ENCODE data around the gene KLK8. TPM values are rescaled to one million over a fixed set of nuclear protein-coding genes. Genes with fewer than 3 reads are reported as not detected.

KLK8 gene
- total RNA-seq, 1 experiment from 2014 or later: 6.4 TPM

DNA sequence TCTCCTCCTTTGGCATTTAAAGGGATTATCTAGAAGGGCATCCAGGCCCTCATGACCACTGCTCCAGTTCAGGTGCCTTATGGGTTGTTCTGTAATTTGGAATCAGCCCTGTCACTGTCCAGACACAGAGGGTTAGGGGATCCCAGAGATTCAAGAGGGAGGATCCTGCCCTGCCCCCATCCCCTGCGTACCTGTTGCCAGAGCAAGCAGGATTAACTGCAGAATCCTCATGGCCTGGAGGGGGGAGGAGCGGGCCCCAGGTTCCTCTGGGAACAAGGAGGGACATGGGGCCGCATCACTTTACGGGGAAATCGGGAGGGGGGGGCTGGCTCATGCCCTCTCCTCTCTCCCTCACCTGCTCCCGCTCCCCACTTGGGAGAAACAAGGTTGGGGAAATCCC is 24.0 kb upstream of the KLK8 start:
- H3K36me3 ChIP-seq (replicated peaks; ENCODE audit: control insufficient read depth, insufficient read depth, low read length): no peaks in the 10 kb centered on the region
- H3K27me3 ChIP-seq (ENCODE audit: control insufficient read depth, insufficient read depth, low read length): peaks cover under 1% of the 10 kb centered on the region; the same call in 1 of the 2 replicates
- no peak for DNase-seq
- no peak overlapping the region for H3K4me3 ChIP-seq (ENCODE audit: insufficient read depth, low read depth, low read length)

GRCh38 chr19:51024924-51025323 is 23.5 kb upstream of the KLK8 start:
- Histone ChIP-seq H3K36me3 (replicated peaks; ENCODE audit: control insufficient read depth, insufficient read depth, low read length) (no peaks in the 10 kb centered on the region), H3K4me3 (ENCODE audit: insufficient read depth, low read depth, low read length) (no peak overlapping the region), H3K27me3 (ENCODE audit: control insufficient read depth, insufficient read depth, low read length) (peaks cover 3% of the 10 kb centered on the region; the same call in 1 of the 2 replicates)
- DNase-seq: no peak

DNA sequence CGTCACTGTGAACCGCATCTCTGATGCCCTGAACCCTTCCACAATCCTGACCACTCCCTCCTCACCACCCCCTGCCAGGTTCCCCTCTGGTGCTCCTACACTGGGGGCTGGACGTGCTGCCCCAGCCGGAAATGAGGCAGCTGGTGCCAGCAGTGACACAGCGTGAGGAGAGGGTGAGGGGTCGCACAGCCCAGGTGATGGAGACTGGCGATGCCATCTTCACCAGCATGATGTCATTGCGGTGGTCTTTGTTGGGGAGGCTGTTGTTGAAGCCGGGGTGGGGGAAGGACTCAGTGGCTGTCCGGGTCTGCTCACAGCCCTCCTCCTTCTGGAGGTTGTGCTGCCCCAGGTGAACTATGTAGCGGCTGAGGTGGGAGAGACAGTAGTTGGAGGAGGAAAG is 22.5 kb upstream of the KLK8 start:
- no peaks in the 10 kb centered on the region for H3K36me3 ChIP-seq (replicated peaks; ENCODE audit: control insufficient read depth, insufficient read depth, low read length)
- no peak overlapping the region for H3K4me3 ChIP-seq (ENCODE audit: insufficient read depth, low read depth, low read length)
- peaks cover 9% of the 10 kb centered on the region for H3K27me3 ChIP-seq (ENCODE audit: control insufficient read depth, insufficient read depth, low read length)
- DNase-seq: peak; percentile 37

DNA sequence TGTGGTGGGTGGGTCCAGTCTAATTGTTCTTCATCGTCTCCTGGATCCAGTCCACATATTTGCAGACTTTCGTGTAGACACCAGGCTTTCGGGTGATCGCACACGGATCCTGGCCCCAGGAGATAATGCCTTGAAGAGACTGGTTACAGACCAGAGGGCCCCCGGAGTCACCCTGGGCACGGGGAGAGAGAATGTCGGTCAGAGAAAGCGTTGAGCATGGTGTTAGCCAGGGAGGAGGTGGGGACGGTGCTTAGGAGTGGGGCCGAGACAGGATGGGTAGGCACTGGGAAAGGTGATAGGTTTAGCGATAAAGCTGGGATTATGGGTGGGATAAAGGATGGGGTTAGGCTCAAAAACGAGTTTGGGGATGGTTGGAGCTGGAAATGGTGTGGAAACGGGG is 21.1 kb upstream of the KLK8 start:
- Histone ChIP-seq H3K4me3 (ENCODE audit: insufficient read depth, low read depth, low read length) (no peak overlapping the region), H3K27me3 (ENCODE audit: control insufficient read depth, insufficient read depth, low read length) (peaks cover 20% of the 10 kb centered on the region)

GRCh38 chr19:51020988-51021651 is 19.7 kb upstream of the KLK8 start:
- DNase-seq: peak; percentile 74
- Histone ChIP-seq H3K4me3 (ENCODE audit: insufficient read depth, low read depth, low read length) (no peak overlapping the region), H3K27me3 (ENCODE audit: control insufficient read depth, insufficient read depth, low read length) (peaks cover 28% of the 10 kb centered on the region), H3K36me3 (replicated peaks; ENCODE audit: control insufficient read depth, insufficient read depth, low read length) (no peaks in the 10 kb centered on the region)

More for the DNA sequence above, 21.1 kb upstream of the KLK8 start:
- no peak for DNase-seq
- no peaks in the 10 kb centered on the region for H3K36me3 ChIP-seq (replicated peaks; ENCODE audit: control insufficient read depth, insufficient read depth, low read length)

- peak; percentile 78 for DNase-seq
- no peaks in the 10 kb centered on the region for H3K36me3 ChIP-seq (replicated peaks; ENCODE audit: control insufficient read depth, insufficient read depth, low read length)
- peaks cover 29% of the 10 kb centered on the region for H3K27me3 ChIP-seq (ENCODE audit: control insufficient read depth, insufficient read depth, low read length)
- H3K4me3 ChIP-seq (ENCODE audit: insufficient read depth, low read depth, low read length): peak within 1 kb of the TSS; percentile 57
Observed at GRCh38 chr19:51019544-51019925, 18.1 kb upstream of the KLK8 start, which contains the start of gene KLK10. TSS of gene KLK10 (minus strand) at chr19:51019709. CDS start at chr19:51019130, 579 bp downstream.

DNA sequence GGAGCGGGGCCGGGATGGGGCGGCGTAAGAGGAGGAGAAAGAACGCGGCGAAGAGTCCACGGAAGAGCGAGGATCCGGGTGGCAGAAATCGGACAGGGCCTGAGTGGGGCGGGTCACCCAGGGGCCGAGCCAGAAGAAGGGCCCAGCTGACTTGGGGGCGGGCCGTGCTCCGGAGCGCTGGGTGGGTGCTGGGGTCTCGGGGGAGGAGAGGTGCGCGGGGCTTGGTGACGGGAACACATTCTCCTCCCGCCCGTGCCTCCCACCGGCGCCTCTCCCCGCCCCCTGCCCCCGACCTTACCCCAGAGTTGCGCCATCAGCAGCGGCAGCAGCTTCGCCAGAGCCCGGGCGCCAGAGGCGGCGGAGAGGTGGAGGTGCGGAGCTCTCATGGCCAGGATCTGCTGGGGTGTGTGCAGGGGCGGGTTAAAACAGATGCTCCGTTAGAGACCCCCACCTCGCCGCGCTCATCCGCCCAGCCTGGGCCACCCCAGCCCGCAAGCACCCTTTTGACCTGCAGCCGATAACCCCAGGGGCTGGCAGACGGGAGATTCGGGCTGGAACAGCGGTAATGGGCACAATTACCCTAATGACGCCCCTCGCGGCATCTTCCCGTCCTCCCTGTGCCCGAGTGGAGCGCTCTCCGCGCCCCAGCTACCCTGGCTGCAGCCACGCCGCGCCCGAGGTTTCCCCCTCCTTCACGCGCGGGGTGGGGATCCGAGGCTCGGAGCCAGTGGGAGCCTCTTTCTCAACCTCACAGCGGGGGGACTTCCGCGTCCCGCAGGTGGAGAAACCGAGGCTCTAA is 17.5 kb upstream of the KLK8 start:
- no peaks in the 10 kb centered on the region for H3K36me3 ChIP-seq (replicated peaks; ENCODE audit: control insufficient read depth, insufficient read depth, low read length)
- peak overlapping the region; percentile 57 for H3K4me3 ChIP-seq (ENCODE audit: insufficient read depth, low read depth, low read length)
- peaks cover 31% of the 10 kb centered on the region for H3K27me3 ChIP-seq (ENCODE audit: control insufficient read depth, insufficient read depth, low read length)
- peak; percentile 90 for DNase-seq

DNA sequence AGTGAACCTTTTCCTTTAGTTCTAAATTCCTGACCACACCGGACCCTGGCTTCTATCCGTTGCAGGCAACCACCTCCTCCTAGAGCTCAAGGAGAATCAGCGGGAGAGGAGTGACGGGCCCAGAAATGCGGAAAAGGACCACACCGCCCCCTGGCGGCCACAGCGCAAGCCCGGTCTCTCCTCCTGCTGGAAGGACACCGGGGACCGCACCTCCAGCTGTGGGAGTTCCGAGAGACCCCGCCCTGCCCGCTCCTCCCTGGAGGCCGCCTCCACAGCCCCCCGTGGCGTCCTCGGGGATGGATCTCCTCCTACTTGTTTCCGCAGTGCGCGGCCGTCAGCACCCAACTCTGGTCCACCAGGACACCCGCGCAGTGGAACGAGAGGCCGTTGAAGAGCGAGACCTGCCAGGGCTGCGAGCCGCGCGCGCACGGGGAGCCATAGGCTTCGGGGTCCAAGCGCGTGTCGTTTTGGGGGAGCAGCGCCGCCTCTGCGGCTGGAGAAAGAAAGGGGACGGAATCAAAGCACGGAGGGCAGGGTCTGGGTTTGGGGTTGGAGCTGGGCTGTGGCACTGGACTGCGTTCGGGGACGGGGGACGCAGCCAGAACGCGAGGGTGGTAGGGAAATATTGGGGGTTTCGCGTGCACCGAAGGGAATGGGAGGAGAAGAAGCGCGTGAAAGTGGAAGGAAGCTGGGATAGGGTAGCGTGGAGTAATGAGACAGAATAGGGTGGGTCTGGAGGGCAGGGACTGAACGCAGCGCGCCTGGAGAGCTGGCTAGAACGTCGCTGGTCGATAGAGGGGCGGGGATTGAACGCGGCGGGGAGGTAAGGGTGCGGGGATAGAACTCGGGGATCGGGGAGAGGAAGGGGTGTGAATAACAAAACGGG is 15.6 kb upstream of the KLK8 start:
- peak; percentile 97 for DNase-seq
- Histone ChIP-seq H3K27me3 (ENCODE audit: control insufficient read depth, insufficient read depth, low read length) (peaks cover 31% of the 10 kb centered on the region), H3K4me3 (ENCODE audit: insufficient read depth, low read depth, low read length) (peak overlapping the region; percentile 63), H3K36me3 (replicated peaks; ENCODE audit: control insufficient read depth, insufficient read depth, low read length) (no peaks in the 10 kb centered on the region)

GRCh38 chr19:51015691-51016267 is 14.4 kb upstream of the KLK8 start:
- Histone ChIP-seq H3K4me3 (ENCODE audit: insufficient read depth, low read depth, low read length) (no peak overlapping the region), H3K36me3 (replicated peaks; ENCODE audit: control insufficient read depth, insufficient read depth, low read length) (no peaks in the 10 kb centered on the region), H3K27me3 (ENCODE audit: control insufficient read depth, insufficient read depth, low read length) (peaks cover 31% of the 10 kb centered on the region)
- peak; percentile 37 for DNase-seq

DNA sequence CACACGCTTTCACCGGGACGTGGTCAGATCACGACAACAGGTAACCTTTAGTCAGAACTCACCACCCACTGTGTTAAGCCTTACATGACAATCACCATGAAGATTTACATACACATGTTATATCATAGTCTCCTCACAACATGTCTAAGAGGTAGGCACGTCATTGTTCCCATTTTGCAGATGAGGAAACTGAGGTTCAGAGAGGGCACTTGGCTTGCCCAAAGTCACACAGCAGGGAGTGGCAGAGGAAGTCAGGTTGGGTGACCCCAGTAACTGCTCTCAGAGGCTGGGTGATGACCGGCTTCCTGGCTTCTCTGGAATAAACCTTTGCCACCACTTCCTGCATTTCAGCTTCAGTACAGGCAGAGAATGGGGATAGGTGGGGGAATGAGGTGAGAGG is 12.8 kb upstream of the KLK8 start:
- H3K4me3 ChIP-seq (ENCODE audit: insufficient read depth, low read depth, low read length): no peak overlapping the region
- no peak for DNase-seq
- H3K36me3 ChIP-seq (replicated peaks; ENCODE audit: control insufficient read depth, insufficient read depth, low read length): no peaks in the 10 kb centered on the region
- H3K27me3 ChIP-seq (ENCODE audit: control insufficient read depth, insufficient read depth, low read length): peaks cover 29% of the 10 kb centered on the region

- Histone ChIP-seq H3K36me3 (replicated peaks; ENCODE audit: control insufficient read depth, insufficient read depth, low read length) (no peaks in the 10 kb centered on the region), H3K4me3 (ENCODE audit: insufficient read depth, low read depth, low read length) (no peak overlapping the region), H3K27me3 (ENCODE audit: control insufficient read depth, insufficient read depth, low read length) (peaks cover 18% of the 10 kb centered on the region)
- no peak for DNase-seq
Observed at GRCh38 chr19:51012661-51013190, 11.3 kb upstream of the KLK8 start.

GRCh38 chr19:51010066-51010795 is 8.8 kb upstream of the KLK8 start:
- DNase-seq: no peak
- no peaks in the 10 kb centered on the region for H3K36me3 ChIP-seq (replicated peaks; ENCODE audit: control insufficient read depth, insufficient read depth, low read length)
- H3K27me3 ChIP-seq (ENCODE audit: control insufficient read depth, insufficient read depth, low read length): peaks cover 12% of the 10 kb centered on the region; the same call in 1 of the 2 replicates
- H3K4me3 ChIP-seq (ENCODE audit: insufficient read depth, low read depth, low read length): no peak overlapping the region

DNA sequence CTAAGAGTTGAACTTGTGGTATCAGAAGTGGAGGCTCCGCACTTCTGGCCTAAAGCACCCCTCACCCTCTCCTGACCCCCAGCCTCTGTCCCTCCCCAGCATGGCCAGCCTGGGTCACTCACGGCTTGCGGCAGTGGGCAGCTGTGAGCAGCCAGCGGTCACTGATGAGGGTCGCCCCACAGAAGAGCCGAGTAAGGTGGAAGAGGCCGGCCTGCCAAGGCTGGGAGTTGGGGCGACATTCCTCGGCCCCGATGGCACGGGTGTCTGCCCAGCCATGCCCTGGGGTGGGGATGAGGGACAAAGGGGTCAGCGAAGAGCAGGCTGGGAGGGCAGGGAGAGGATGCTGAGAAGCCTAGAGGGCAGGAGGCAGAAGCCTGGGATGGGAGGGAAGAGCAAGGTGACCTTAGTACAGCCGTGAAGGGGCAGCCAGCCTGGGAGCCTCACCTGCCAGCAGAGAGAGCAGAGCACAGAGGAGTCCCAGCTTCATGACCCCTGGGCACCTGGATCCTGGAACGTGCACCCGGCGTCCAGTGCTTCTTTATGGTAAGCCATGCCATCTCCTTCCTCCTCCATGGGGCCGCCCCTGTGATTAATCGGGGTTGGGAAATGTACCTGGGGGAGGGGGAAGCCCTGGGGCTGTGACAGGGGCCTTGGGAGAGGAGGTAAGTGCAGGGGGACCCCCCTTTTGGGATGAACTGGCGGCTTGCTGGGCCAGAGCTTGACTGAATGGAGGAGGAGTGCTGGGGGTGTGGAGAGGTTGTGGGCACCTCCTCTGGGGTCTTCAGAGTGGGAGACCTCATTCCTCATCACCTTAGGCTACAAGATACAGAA is 7.9 kb upstream of the KLK8 start:
- peak; percentile 29 for DNase-seq
- H3K36me3 ChIP-seq (replicated peaks; ENCODE audit: control insufficient read depth, insufficient read depth, low read length): no peaks in the 10 kb centered on the region
- H3K27me3 ChIP-seq (ENCODE audit: control insufficient read depth, insufficient read depth, low read length): peaks cover 12% of the 10 kb centered on the region; the same call in 1 of the 2 replicates
- no peak overlapping the region for H3K4me3 ChIP-seq (ENCODE audit: insufficient read depth, low read depth, low read length)
